GM19452 (cell line): ENCODE data around the gene LIMD2.
"Not testable (repeated sequence)": the region's sequence is repeated elsewhere in the genome, so short reads cannot be mapped to it uniquely, and the experiment has no call there.

ENCODE experiments used
- ATAC-seq: cut with Tn5 transposase; IDR thresholded peaks from one replicate; pipeline ENCODE4 v1.9.1; 2021; ENCODE audit not compliant: unreplicated experiment

The LIMD2 gene

DNA sequence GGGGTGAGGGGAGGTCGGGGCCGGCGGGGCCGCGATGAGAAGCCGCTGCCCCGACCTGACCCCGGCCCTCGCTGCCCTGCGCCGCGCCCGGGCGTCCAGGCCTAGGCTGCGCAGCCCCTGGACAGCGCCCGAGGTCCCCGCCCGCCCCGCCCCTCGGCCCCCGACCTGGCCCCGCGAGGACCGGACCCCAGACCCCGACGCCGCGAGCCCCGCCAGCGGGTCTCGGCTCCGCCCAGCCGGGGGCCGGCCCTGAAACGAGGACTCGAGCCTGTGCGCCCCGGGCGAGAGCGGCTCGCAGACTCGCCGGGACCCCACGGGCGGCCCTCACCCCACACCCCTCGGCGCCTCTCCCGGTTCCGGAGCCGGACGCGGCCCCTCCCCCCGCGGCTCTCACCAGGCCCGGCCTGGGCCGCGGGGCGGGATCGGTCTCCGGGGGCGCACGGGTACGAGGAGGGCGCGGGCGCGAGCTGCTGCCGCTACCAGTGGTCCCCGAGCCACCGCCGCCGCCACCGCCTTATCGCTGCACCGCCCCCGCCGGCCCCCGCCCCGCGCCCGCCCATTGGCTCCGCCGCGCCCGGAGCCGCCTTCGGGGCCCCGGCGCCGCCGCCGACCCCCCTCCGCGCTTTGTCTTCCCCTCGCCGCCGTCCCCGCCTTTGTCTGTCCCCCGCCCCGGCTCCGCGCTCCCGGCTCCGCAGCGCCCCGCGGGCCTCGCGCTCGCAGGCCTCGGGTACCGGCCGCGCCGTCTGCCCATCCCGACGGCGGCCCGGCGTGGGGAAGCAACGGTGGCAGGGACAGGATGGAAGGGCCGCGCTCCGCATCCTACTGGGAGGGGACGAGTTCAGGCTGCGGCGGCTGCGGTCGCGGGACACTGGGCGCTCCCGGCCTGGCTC, at the start of gene LIMD2:
Gene LIMD2, minus strand, starts transcription at position 488 of the 890 bp plus-strand sequence. CDS start 827 bp downstream, outside the sequence.
- no peak for ATAC-seq

- peak; percentile 90 for ATAC-seq
Observed at GRCh38 chr17:63741408-63742173, 41.7 kb upstream of the LIMD2 start, which contains the start of gene STRADA. STRADA (minus strand) TSS chr17:63741799; CDS start chr17:63728369, 13,430 bp downstream.

DNA sequence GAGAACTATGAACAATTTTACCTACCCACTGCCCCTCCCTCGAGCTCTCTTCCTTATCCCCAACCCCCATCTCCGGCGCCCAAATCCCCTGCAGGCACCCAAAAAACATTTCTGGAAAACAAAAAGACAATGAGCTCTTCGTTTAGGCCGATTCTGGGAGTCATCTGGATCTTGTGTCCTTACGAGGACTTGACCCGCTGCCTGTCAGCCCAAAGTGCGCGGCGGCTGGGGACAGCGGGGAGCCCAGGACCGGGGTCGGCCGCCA, 41.1 kb upstream of the LIMD2 start:
- ATAC-seq, result peak; percentile 12

DNA sequence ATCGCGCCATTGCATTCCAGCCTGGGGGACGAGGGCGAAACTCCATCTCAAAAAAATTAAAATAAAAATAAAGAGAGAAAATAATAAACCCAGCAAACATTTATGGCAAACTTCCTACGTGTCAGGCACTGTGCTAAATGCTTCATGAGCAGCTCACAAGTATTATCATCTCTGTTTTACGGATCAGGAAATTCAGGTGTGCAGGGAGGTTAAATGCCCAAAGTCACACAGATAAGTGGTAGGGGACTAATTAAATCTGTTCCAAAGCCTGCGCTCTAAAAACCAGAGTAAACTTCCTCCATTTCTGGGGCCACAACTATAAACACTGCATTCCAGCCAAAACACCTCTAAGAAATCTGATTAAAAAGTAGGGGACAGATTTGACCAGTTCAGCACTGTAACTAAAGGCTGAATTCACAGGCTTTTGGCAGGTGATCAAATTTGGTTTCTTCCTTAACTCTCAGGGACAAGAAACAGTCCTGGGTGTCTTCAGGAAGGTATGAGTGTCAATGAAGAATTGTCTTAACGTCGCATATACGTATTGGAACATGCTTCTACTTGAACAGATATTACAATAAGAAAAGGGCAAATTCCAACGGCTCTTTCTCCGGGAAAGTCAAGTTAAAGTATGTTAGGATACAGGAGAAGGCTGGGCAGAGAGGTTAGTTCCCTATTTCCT, 40.7 kb upstream of the LIMD2 start:
- no peak for ATAC-seq

DNA sequence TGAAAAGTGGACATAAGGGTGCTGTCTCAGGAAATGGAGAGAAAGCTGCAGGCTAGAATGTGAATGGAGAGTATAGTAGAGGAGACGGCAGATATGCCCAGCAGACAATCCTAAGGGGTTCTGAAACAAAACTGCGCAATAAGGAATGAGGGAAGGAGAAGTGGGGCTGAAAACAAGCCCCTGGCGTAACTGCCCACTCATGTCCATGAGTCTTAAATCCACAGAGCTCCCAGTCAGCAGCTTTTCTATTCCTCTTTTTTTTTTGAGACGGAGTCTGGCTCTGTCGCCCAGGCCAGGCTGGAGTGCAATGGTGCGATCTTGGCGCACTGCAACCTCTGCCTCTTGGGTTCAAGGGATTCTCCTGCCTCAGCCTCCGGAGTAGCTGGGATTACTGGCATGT, 35.8 kb upstream of the LIMD2 start:
- ATAC-seq, result no peak

DNA sequence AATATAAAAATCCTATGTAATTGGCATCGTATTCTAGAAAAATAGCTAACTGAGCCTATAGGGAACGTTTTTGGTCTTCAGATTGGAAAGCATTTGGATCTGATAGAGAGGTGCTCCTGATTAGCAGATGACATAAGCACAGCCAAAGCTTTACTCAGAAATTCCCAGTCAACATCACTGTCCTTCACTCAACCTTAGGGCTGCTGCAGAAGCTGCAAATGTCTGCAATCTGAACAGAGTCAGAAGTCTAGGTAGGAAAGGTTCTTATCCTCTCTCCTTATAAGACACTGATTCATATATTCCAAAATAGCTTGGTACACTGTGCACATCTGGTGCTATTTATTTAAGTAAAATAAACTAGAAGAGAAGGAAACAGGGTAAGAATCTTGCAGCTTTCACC, 22.5 kb upstream of the LIMD2 start:
- no peak for ATAC-seq

DNA sequence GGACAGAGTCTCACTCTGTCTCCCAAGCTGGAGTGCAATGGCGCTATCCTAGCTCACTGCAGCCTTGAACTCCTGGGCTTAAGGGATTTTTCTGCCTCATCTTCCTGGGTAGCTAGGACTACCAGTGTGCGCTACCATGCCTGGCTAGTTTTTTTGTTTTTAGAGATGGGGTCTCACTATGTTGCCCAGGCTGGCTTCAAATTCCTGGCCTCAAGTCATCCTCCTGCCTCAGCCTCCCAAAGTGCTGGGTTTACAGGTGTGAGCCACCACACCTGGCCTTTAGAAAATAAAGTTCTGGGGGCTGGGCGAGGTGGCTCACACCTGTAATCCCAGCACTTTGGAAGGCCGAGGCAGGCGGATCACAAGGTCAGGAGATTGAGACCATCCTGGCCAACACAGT, 20.3 kb upstream of the LIMD2 start:
- ATAC-seq, result not testable (repeated sequence)

DNA sequence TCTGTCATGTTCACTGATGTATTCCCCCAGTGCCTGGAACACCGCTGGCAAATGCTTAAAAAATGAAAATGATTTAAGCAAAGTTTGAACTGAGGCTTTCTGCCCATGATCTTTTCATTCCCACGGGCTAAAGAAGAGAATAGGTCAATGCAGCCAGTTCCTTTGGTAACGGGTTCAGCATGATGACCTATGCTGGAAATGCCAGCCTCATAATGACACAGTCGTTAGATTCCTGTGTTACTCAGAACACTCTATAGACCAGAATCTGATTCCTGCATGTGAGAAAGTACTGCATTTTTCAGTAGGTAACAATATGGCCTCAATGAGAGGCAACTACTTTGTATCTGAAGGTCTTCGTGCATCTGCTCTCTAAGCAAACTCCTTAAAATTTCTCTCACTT, 19.1 kb upstream of the LIMD2 start:
- ATAC-seq, result no peak

GRCh38 chr17:63716426-63716825, 16.5 kb upstream of the LIMD2 start:
- no peak for ATAC-seq

DNA sequence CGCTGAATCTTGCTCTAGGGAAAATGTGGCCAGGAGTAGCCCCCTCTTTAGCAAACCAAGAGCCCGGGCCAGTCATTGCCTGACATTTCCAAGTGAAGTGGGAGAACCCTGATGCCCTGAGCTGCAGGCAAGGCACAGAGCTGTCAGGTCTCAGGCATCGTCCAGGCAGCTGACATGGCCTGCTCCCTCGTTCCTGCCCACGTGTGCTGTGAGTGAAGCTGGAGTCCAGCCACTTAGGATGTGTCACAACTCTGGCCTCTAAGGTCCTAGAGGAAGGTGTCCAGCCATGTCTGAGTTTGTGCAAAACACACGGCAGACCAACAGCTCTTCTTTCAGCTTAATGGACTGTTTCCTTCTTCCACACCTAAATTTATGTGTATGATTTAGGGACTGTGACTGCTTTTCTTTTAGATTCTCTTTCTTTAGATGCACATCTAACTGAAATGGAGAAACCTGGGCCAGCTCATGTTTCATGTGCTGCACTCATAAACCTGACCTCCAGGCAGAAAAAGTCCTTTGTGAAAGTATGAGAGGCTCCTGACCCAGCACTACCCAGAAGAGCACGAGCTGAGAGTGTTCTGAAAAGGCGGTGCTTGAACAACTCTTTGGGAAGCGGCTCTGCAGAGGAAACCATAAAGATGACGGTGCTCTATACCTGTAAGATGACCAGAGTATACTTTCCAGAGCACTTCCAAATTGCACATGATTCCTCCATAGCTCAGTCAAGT, 14.8 kb upstream of the LIMD2 start:
- no peak for ATAC-seq

DNA sequence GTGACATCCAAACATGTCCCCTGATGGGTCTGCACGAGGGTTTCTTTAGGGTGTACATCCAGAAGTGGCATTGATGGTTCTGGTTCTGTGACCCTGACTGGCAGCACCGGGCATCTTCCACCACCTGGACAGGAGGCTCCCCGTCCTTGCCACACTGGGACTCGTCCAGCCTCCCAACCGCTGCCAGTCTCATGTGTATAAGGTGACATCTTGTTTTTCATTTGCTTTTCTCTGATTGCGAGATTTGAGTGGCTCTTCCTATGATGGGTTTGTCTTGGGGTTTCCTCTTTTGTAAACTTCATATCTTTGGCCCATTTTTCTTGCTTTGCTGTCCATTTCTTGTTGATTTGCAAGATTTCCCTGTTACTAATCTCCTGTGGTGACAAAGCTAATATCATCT, 9.2 kb upstream of the LIMD2 start:
- no peak for ATAC-seq

- no peak for ATAC-seq
Observed at GRCh38 chr17:63707151-63707550, 7.2 kb upstream of the LIMD2 start.

DNA sequence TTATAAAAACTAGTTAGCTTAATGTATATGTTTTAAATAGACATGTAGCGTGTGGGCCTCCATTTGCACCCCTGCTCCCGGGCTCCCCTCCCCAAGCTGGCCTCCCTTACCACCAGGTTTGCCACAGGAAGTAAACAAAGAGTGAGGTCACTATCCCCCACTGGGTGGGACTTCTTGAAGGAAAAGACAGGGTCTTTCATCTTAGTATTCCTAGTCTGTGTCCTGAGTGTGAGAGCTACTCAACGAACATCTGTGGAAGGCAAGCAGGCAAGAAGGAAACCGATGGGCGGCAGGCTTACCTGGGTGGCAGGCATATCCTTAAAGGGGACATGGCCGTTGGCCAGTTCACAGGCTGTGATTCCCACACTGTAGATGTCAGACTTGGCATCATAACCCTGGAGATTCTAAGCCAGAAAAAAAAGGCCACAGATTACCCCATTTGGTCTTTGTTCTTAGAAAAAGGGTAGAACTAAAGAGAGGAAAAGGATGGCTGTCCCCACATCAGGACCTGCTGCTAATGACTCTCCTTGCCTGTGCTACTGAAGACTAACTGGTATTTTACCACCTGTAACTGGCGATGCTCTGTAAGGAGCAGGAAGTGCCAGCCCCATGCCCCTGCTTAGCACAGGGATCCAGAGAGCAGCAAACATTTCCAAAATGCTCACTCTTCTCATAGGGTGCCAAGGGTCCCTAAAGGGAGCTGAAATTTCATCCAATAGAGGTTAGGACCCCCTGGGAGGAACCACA, 6.6 kb upstream of the LIMD2 start:
- ATAC-seq, result no peak

DNA sequence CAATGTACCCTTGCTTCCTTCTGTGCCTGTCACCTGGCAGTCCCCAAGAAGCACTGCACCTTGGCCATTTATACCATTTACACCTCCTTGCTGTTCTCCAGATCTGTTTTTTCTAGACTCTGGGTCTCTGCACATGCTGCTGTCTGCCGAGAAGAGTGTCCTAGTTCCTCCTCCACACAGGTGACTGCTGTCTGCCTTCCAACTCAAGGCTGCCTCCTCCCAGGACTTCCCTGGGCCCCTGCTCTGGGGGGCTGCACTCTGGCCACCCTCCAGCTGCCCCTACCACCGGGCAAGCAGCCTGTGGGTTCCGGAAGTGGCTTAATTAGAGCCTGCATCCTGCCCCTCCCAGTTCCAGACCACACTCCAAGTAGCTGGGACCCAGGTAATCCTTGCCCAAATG, 5.7 kb upstream of the LIMD2 start:
- ATAC-seq, result no peak

GRCh38 chr17:63704836-63705235, 4.9 kb upstream of the LIMD2 start:
- no peak for ATAC-seq

DNA sequence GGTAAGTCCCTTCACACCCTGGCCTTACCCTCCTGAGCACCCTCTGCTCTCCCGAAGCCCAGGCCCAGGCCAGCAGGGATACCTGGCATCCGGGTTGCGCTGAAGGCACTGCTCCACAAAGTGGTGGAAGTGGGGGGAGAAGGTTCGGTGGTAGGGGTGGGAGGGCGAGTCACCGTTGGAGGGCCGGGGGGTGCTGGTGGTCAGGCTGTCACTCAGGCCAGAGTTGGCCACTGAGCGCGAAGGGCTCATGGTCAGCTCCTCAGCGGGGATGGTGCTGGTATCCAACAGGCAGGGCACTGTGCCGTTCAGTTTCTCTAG, 4.3 kb upstream of the LIMD2 start:
- no peak for ATAC-seq

DNA sequence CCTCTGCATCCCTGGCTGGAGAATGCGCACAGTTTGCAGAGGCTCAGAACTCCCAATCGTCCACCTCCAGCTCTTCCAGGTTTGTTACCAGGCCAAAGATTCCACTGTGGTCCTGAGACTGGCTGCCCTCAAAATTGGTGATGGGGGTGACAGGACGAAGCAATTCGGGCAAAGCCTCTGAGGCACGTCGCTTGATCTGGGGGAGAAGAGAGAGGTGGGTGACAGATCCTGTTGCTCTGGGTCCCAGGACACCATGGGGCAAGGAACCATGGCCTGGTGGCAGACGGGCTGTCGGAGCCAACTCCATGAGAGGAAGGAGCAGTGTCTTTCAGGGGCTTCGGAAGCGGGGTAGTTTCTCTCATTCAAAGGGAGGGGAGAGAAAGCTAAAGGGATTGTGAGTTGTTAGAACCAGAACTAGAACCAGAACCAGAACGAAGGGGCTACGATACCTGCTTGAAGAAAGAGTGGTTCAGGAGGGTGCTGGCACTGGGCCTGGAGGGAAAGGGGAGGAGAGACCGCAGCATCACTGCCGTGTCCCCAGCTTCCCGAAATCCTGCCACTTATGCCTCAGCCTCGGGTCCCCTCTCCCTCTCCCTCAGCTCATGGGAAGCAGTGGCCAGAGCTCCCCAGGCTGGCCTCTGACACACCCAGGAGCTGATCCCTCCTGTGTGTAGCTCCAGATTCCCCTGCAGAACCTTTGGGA, 3.8 kb upstream of the LIMD2 start:
- ATAC-seq, result no peak

DNA sequence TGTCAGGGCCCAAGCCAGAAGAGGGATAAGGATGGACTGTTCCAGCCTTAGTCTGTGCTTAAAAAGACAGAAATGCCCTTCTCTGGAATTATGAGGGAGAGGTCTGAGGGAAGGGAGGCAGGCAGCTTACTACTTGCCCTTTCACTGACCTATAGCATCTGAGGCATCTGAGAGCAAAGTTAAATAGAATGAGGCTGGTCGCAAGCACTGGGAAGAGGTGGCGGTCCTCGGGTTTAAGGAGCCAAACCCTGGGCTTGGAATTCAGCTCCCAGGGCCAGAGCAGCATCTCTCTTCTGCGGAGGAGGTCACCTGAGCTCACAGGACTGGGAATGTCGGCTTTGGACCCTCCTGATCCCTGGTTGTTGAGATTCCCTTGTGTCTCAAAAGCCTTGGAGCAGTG, 3.1 kb upstream of the LIMD2 start:
- ATAC-seq, result no peak

DNA sequence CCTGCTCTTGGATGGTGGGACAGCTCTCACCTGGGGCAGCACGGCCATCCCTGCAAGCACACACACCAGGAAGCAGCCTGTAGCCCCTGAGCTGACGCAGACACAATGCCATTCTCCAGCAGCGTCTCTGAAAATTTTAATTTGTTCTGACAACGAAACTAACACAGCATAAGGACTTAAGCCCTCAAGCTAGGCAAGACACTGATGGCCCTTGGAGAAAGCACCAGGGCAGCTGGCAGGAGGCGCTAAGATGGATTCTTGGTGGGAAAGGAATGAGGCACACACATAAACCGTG, 2.7 kb upstream of the LIMD2 start:
- ATAC-seq, result no peak
